AG04450 (cell line): ENCODE data around the gene TAX1BP1. TPM values are rescaled to one million over a fixed set of nuclear protein-coding genes. Genes with fewer than 3 reads are reported as not detected.
"Not testable (repeated sequence)": the region's sequence is repeated elsewhere in the genome, so short reads cannot be mapped to it uniquely, and the experiment has no call there.

Experiments used
- CTCF ChIA-PET: fragments of 300-600, 350-600 bp; formaldehyde crosslinking; extraction: SDS; loops from one replicate; lab custom pipeline; 2022; ENCODE audit warnings: antibody characterized with exemption, inconsistent platforms; lab: Charles Lee
- POLR2A ChIA-PET: fragments of 350-600 bp; formaldehyde crosslinking; extraction: SDS; loops from one replicate; lab custom pipeline; 2021; ENCODE audit warnings: antibody characterized with exemption, inconsistent platforms; lab: Yijun Ruan, JAX
- DNase-seq: peaks from one replicate; pipeline ENCODE4 v3.0.0-alpha.2; 2011; ENCODE audit warnings: low read depth, low spot score
- H3K27ac ChIP-seq: one replicate; pipeline ENCODE4 v1.5.1; 2012; ENCODE audit warnings: low read depth, low read length, control low read depth
- H3K27me3 ChIP-seq: one replicate; pipeline ENCODE4 v1.6.0; 2012; ENCODE audit warnings: low read length; ENCODE audit not compliant: control insufficient read depth, insufficient read depth
- H3K4me3 ChIP-seq: 2 replicates; pipeline ENCODE4 v1.5.1; 2011; ENCODE audit warnings: mild to moderate bottlenecking, low read depth, low read length, control low read depth
- H3K9me3 ChIP-seq: 2 replicates; pipeline ENCODE4 v1.5.1; 2012; ENCODE audit warnings: low read length; ENCODE audit not compliant: control insufficient read depth, insufficient read depth
- polyA plus RNA-seq: library from polyadenylated mRNA; depleted of rRNA; stranded (reverse); fragments of >200 nt; gene quantifications from 2 replicates; pipeline ENCODE4 v1.2.3, GENCODE V29; 2011
- TF ChIP-seq, protein P1 (sequence below): IDR thresholded peaks from 2 replicates; pipeline ENCODE4 v1.5.1; 2011; ENCODE audit warnings: low read depth, low read length, control low read depth, inconsistent platforms

TAX1BP1 gene
- polyA plus RNA-seq, 1 experiment = 116 TPM

DNA sequence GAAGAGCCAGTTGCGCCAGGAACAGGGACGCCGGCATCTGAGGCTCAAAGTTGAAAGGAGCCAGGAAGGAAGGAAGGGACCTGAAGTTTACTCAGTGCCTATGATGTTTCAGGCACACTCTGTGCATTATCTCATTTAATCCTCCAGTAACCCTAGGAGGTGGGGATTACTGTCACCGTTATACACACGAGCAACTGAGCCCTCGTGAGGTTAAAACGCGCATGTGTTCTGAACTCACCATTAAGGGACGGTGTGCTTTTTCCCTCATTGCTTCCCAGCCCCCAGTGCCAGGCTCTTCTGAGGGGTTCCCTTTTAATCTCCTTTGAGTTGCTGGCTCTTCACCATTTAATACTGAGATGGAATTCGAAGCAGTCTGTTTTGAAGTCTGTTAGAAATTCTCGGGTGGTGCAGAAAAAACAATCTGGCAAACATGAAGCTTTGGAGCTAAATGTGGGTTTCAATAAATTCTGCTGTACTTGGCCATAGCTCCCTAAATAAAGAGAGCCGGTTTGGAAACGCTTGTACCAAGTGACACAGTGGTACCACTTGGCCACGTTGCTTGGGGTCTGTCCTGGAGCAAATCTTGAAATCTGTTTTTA is 102.2 kb downstream of the TAX1BP1 start:
- Histone ChIP-seq H3K27me3 (no peaks in the 10 kb centered on the region), H3K27ac (no peak overlapping the region), H3K9me3 (no peaks in the 10 kb centered on the region), H3K4me3 (no peak overlapping the region)
- ChIA-PET CTCF (interaction anchor here (1.0 kb wide), 1 partner anchor 178 kb away, joined by 3 read pairs; no protein-coding TSS in a partner anchor), POLR2A (no interaction called here)
- TF ChIP-seq, protein P1, sequence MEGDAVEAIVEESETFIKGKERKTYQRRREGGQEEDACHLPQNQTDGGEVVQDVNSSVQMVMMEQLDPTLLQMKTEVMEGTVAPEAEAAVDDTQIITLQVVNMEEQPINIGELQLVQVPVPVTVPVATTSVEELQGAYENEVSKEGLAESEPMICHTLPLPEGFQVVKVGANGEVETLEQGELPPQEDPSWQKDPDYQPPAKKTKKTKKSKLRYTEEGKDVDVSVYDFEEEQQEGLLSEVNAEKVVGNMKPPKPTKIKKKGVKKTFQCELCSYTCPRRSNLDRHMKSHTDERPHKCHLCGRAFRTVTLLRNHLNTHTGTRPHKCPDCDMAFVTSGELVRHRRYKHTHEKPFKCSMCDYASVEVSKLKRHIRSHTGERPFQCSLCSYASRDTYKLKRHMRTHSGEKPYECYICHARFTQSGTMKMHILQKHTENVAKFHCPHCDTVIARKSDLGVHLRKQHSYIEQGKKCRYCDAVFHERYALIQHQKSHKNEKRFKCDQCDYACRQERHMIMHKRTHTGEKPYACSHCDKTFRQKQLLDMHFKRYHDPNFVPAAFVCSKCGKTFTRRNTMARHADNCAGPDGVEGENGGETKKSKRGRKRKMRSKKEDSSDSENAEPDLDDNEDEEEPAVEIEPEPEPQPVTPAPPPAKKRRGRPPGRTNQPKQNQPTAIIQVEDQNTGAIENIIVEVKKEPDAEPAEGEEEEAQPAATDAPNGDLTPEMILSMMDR = no peak
- no peak for DNase-seq

DNA sequence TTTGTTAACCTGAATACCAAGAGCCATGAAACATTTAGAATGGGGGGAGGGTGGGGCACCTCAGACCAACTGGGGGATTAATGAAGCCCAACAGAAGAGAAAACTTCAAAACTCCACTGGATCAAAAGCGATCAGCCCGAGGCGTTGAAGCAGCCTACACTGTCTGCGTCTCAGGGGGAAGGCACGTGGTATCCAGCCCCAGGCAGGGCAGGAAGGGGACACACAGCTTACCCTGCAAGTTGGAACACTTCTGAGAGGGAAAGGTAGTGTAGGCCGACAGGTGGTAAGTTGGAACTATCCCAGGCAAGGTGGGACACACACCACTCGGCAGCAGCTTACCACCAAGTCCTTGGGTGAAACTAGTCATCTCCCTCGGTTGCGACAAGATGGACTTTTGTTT is 102.9 kb downstream of the TAX1BP1 start:
- ChIA-PET CTCF (no interaction called here), POLR2A (no interaction called here)
- DNase-seq = no peak
- no peak overlapping the region for H3K27ac ChIP-seq
- TF ChIP-seq, protein P1 = no peak
- H3K4me3 ChIP-seq = no peak overlapping the region
- H3K27me3 ChIP-seq = no peaks in the 10 kb centered on the region
- no peaks in the 10 kb centered on the region for H3K9me3 ChIP-seq

DNA sequence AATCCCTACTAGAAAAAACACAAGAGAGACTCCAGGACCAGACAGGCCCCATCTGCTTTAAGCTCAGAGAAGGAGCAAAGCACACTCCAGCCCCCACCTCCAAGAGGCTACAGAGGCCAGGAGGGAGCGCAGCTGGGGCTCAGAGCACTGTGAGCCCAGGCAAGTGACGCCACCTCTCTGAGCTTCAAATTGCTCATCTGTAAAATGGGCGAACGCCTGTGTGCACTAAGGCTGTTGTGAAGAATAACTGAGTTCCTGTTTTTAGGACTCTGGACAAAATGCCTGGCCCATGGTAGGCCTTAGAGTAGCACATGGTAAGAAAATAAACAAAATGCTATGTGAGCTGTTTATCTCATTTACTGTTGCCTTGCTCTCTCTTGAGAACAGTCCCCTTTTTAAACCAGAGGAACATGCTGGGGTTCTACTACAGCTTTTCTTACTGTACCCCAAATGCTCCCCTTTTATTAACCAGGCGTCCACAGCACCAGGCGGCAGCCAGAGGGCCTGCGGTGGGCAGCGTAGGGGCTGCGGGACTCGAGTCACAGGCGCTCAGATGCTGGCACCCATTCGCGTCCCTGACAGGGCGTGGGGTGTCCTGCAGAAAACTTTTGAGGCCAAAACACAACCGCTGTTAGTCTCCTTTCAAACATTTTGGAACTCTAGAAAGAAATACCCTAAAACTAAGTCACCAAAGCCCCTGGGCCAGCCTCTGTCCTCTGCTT is 103.8 kb downstream of the TAX1BP1 start:
- TF ChIP-seq, protein P1 = no peak
- DNase-seq = no peak
- no peaks in the 10 kb centered on the region for H3K9me3 ChIP-seq
- no peaks in the 10 kb centered on the region for H3K27me3 ChIP-seq
- CTCF ChIA-PET = no interaction called here
- POLR2A ChIA-PET = no interaction called here
- H3K4me3 ChIP-seq = no peak overlapping the region
- no peak overlapping the region for H3K27ac ChIP-seq

DNA sequence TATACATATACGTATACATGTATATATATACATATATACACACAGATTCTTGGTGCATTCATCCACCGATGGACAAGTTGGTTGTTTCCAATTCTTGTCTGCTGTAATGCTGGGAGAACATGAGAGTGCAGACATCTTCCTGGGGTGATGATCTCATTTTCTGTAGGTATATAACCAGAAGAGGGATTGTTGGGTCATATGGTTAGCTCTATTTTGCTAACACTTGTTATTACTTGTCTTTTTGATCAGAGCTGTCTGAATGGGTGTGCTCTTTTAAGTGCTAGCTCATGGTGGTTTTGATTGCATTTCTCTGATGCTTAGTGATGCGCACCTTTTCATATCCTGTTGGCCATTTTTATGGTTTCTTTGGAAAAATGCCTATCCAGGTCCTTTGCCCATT is 106.4 kb downstream of the TAX1BP1 start:
- no peak for DNase-seq
- H3K4me3 ChIP-seq = no peak overlapping the region
- TF ChIP-seq, protein P1 = no peak
- no peaks in the 10 kb centered on the region for H3K27me3 ChIP-seq
- ChIA-PET POLR2A (no interaction called here), CTCF (interaction anchor here (0.6 kb wide), 1 partner anchor 270 kb away, joined by 3 read pairs; no protein-coding TSS in a partner anchor)
- no peaks in the 10 kb centered on the region for H3K9me3 ChIP-seq
- no peak overlapping the region for H3K27ac ChIP-seq

DNA sequence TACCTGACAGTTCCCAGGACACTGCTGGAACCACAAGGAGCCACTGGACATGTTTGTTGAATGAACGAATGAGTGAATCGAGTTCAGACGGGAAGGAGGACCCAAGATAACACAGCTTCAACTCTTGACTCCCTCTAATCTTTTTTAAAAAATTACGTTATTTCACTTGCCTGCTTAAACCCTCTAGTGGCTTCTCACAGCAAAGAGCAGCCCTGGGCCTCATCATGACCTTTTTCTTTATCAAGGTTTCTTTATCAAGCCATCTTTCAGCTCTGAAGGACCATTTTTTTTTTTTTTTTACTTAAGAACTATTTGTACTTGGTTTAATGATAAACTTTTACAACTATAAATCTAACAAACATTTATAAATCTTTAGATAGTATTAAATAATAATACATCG is 110.6 kb downstream of the TAX1BP1 start:
- ChIA-PET CTCF (no interaction called here), POLR2A (no interaction called here)
- Histone ChIP-seq H3K27ac (no peak overlapping the region), H3K9me3 (no peaks in the 10 kb centered on the region), H3K4me3 (no peak overlapping the region), H3K27me3 (no peaks in the 10 kb centered on the region)
- no peak for DNase-seq
- TF ChIP-seq, protein P1 = no peak

DNA sequence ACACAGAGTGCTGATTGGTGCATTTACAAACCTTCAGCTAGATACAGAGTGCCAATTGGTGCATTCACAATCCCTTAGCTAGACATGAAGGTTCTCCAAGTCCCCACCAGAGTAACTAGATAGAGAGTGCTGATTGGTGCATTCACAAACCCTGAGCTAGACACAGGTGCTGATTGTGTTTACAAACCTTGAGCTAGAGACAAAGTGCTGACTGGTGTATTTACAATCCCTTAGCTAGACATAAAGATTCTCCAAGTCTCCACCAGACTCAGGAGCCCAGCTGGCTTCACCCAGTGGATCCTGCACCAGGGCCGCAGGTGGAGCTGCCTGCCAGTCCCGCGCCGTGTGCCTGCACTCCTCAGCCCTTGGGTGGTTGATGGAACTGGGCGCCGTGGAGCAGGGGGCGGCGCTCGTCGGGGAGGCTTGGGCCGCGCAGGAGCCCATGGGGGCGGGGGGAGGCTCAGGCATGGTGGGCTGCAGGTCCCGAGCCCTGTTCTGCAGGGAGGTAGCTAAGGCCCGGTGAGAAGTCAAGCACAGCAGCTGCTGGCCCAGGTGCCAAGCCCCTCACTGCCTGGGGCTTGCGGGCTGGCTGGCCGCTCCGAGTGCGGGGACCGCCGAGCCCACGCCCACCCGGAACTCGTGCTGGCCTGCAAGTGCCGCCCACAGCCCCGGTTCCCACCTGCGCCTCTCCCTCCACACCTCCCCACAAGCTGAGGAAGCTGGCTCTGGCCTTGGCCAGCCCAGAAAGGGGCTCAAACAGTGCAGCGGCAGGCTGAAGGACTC is 116.9 kb downstream of the TAX1BP1 start:
- POLR2A ChIA-PET, DNase-seq, H3K4me3 ChIP-seq, H3K9me3 ChIP-seq, H3K27ac ChIP-seq, H3K27me3 ChIP-seq: not testable (repeated sequence)
- CTCF ChIA-PET = interaction anchor here (1.1 kb wide), 1 partner anchor 16 kb away, joined by 3 read pairs; no protein-coding TSS in a partner anchor
